Heart right ventricle (tissue), 16 donors: ENCODE measurements around the gene BRPF1. TPM values are rescaled to one million over a fixed set of nuclear protein-coding genes. Genes with fewer than 3 reads are reported as not detected.

Experiments used
- ATAC-seq, 8 donors: fragments of 200-7000 bp; cut with Tn5 transposase; one replicate each; pipeline ENCODE4 v1.9.1; 2020; ENCODE audit warnings: mild to moderate bottlenecking in 8 of 8, moderate library complexity in 8 of 8, moderate number of reproducible peaks in 1 of 8
- DNase-seq, 2 donors: peaks; one replicate each; pipeline ENCODE4 v3.0.0-alpha.2; 2020
- H3K27ac ChIP-seq, 10 donors: fragments of 200-600 bp; sonication (generic) in 2 of 10; one replicate each; pipeline versions ENCODE4 v1.5.0 to v1.8.0; 2020 to 2022; ENCODE audit warnings: mild to moderate bottlenecking in 3 of 10
- H3K27me3 ChIP-seq, 7 donors: fragments of 200-600 bp; one replicate each; pipeline ENCODE4 v1.8.0; 2021 to 2022; ENCODE audit warnings: mild to moderate bottlenecking in 2 of 7
- H3K36me3 ChIP-seq, 9 donors: fragments of 200-600 bp; sonication (generic) in 1 of 9; one replicate each; pipeline versions ENCODE4 v1.5.0 to v1.8.0; 2020 to 2022; ENCODE audit warnings: mild to moderate bottlenecking in 2 of 9
- H3K4me1 ChIP-seq, 9 donors: fragments of 200-600 bp; sonication (generic) in 1 of 9; one replicate each; pipeline versions ENCODE4 v1.5.0 to v1.8.0; 2020 to 2022; ENCODE audit warnings: mild to moderate bottlenecking in 4 of 9
- H3K4me3 ChIP-seq, 10 donors: fragments of 200-600 bp; sonication (generic) in 2 of 10; one replicate each; pipeline versions ENCODE4 v1.5.0 to v1.8.0; 2020 to 2022; ENCODE audit warnings: mild to moderate bottlenecking in 7 of 10, moderate library complexity in 2 of 10
- H3K9me3 ChIP-seq, 11 donors: fragments of 200-600 bp in 10 of 11; sonication (generic) in 2 of 11; one replicate each; pipeline versions ENCODE4 v1.5.0 to v1.8.0; 2013 to 2022; ENCODE audit warnings: mild to moderate bottlenecking in 2 of 11, control low read depth in 1 of 11, moderate library complexity in 1 of 11
- CTCF ChIP-seq, 9 donors: fragments of 200-600 bp; sonication (generic) in 2 of 9; IDR thresholded peaks; one replicate each; pipeline versions ENCODE4 v1.5.0 to v1.8.0; 2021 to 2022; ENCODE audit warnings: antibody characterized with exemption in 9 of 9, mild to moderate bottlenecking in 5 of 9, moderate library complexity in 1 of 9
- WGBS, 2 donors: extraction: QIAGEN DNeasy Blood & Tissue Kit; methylation state at CpG; one replicate each; pipeline ENCODE4 v1.1.7; 2013; ENCODE audit warnings: inconsistent platforms in 1 of 2; 5-methylcytosine and 5-hydroxymethylcytosine counted together
- intact Hi-C, 10 donors: fragments of 100-400 bp; cut with DNase I; formaldehyde crosslinking; loops; one replicate each; pipeline versions ENCODE4 v1.11.1 to v1.14.2; 2022
- polyA plus RNA-seq, 2 donors: library from polyadenylated mRNA; stranded (reverse); fragments of 200-250 nt; gene quantifications; one replicate each; pipeline ENCODE4 v1.2.3, GENCODE V29; 2013
- total RNA-seq, 10 donors: library from RNA; stranded (reverse); fragmentation: NEBNext Ultra II Directional in 3 of 10; extraction: Animal tissue kit (Norgen Biotek cat#: 25700) in 3 of 10; gene quantifications; one replicate each; pipeline versions ENCODE4 v1.2.1 to v1.2.4, GENCODE V29; 2021 to 2023
- donor health status: Arrhythmogenic right ventricular cardiomyopathy.
- donor health status: ischemic (EF 13 %, LVEDD 7.1; RV severe dilation, severe dysfunction).
- donor health status: healthy with polysubstance abuse.
- donor health status: DM: no; HTN: yes; CAD: no.
- donor health status: DM: no; HTN: no; CAD: no.
- donor health status: ischemic (EF 25% LVEDD 6.9; RV normal size, moderate dysfunction).
- donor health status: ischemic (EF 25% LVEDD 5.7; RV mildly dilated, moderate dysfunction).
- donor health status: healthy.
- donor health status: DM: yes; HTN: yes; CAD: no.
- donor health status: Ischemic cardiomyopathy.
- donor health status: ischemic (EF 35%, LVEDD 5.7; RV mildly dilated, moderate dysfunction).
- donor health status: nonischemic (EF 11% LVEDD 7.7; RV severe dilation, severe dysfunction).
- donor health status: DM: yes; HTN: yes; CAD: no.
- donor health status: PGD.
- donor health status: ischemic (EF 29% LVEDD 5.4; RV normal size, mild dysfunction).
- donor health status: nonischemic (EF 23%, LVEDD 6.1; RV moderate dilation, normal function).

Gene BRPF1
- total and polyA plus RNA-seq, 12 donors: 7.3 to 15.1 (median 8.7) TPM

DNA sequence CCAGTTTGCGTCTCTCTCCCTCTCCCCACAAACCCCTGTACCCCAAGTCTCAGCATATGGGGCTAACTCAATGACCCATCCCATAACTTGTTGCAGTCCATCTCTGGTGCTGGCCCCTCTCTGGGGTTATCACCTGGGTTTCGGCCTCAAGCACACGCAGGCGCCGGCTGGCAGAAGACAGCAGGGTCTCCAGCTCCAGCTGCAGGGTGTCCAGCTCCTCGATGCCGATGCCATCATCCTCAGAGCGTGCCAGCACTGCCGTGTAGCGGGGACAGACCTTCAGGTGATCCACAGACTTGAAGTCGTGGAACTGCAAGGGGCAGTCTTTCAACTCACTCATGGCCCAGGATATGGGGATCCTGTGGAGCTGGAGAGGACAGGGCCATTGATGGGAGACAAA, 59.6 kb downstream of the BRPF1 start:
- H3K4me3 ChIP-seq: peak overlapping the region in 2 of 10 donors; percentile 75 to 100
- H3K27me3 ChIP-seq: no peaks in the 10 kb centered on the region
- H3K4me1 ChIP-seq: peaks cover 5 to 46% (median 35%) of the 10 kb centered on the region in 9 donors
- 88 to 89% methylated on average over 11 of the region's 11 CpGs for WGBS, 2 donors
- no peak for TF ChIP-seq CTCF (IDR thresholded peaks at IDR 0.05)
- H3K36me3 ChIP-seq: peaks cover 0 to 72% (median 8%) of the 10 kb centered on the region in 9 donors
- peak overlapping the region in 6 of 10 donors; percentile 91 to 98 (median 97) for H3K27ac ChIP-seq
- DNase-seq (no peak), ATAC-seq (no peak)
- H3K9me3 ChIP-seq: no peaks in the 10 kb centered on the region
- intact Hi-C loops: loop anchor here in 4 of 10 donors (5.0 kb wide), 3 partner anchors 39 to 139 kb away; partner anchors contain the start of gene BRPF1 (in 1 of the 4)

DNA sequence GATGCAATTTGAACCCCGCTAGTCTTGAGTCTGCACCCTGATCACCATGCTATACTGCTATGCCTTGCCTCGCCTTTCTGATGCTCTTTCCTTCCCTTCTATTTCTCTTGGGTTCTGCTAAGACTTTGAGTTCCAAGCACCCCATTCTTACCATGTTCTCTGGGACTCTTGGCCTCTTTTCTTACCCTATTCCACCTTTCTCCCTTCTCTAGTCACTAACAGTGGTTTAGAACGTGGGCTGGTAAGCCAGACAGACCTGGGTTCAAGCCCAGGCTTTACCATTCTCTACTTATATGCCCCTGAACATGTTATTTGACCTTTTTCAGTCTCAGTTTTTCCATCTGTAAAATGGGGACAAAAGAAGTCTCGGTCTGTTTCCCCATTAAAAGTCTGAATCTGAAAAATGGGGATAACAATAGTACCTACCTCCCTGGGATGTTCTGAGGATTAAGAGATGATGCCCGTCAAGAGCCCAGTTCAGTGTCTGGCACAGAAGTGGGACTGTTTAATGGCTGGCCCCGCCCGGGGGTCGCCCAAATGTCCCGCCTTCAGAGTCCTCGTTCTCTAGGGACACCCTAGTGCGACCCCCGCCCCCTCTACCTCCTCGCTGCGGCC, 60.4 kb downstream of the BRPF1 start:
- H3K4me3 ChIP-seq: peak overlapping the region; percentile 63 to 100 (median 80)
- intact Hi-C loops: loop anchor here in 5 of 10 donors (2.0 to 5.0 kb wide), 5 partner anchors 40 to 140 kb away; partner anchors contain the start of genes BRPF1 (in 2 of the 5) and OGG1 (in 1 of the 5)
- no peak for TF ChIP-seq CTCF (IDR thresholded peaks at IDR 0.05)
- no peak for ATAC-seq
- no peaks in the 10 kb centered on the region for H3K27me3 ChIP-seq
- H3K4me1 ChIP-seq: peaks cover 5 to 51% (median 35%) of the 10 kb centered on the region in 9 donors
- no peaks in the 10 kb centered on the region for H3K9me3 ChIP-seq
- WGBS, 2 donors: 17 to 18% methylated on average over 14 of the region's 14 CpGs
- peak overlapping the region; percentile 91 to 98 (median 97) for H3K27ac ChIP-seq
- no peak for DNase-seq
- peaks cover 0 to 70% (median 8%) of the 10 kb centered on the region in 9 donors for H3K36me3 ChIP-seq

DNA sequence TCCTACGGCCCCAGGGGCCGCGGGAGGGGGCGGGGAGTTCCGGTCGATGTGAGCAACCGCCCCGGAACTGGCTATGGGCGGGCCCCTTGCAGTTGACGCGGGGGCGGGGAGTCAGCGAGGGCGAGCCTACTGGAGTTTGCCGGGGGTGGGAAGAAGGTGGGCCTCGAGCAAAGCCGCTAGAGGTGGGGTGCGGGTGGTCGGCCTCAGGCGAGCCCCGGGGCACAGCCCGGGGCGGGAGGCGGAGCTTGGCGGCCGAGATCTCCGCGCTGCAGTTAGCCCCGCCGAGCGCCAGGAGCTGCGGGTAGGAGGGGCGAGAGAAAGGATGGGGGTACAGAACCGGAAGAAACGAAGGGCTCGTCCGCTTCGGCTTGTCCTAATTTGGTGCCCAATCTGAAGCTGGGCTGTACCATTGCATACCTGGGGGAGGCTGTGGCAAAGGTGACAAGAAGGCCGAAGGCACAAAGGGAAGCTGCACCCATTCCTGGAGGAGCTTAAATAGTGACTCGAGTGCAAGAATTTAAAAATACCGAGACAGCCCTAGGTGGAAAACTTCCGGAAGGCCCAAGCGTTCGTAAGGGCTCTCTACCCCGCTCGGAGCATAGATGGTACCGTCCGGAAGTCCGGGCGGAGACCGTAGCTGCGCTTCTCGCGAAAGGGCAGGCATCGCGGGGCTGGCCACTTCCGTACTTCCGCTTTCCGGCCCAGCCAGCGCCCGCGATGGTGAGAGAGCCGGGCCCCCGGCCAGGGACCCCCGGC, 61.0 kb downstream of the BRPF1 start, which contains the start of the genes ARPC4 and TADA3:
Gene ARPC4 (plus strand): TSS at position 678 of the 756 bp plus-strand sequence. CDS start 40 bp downstream, at position 718.
Gene TADA3 (minus strand): TSS at position 69 of the 756 bp plus-strand sequence. CDS start 1,007 bp downstream, outside the sequence.
- TF ChIP-seq CTCF (IDR thresholded peaks at IDR 0.05): peak in 1 of 9 donors; percentile 20
- H3K4me1 ChIP-seq: peaks cover 5 to 51% (median 35%) of the 10 kb centered on the region in 9 donors
- peak; percentile 93 to 97 (median 94) for ATAC-seq

More for the DNA sequence above, 61.0 kb downstream of the BRPF1 start, which contains the start of the genes ARPC4 and TADA3:
- intact Hi-C loops: loop anchor here in 5 of 10 donors (2.0 to 5.0 kb wide), 5 partner anchors 40 to 140 kb away; partner anchors contain the start of genes BRPF1 (in 2 of the 5) and OGG1 (in 1 of the 5)
- peak within 1 kb of the TSS; percentile 91 to 98 (median 97) for H3K27ac ChIP-seq
- peak; percentile 94 for DNase-seq
- WGBS, 2 donors: 0 to 1% methylated on average over 60 to 65 of the region's 65 CpGs
- H3K27me3 ChIP-seq: no peaks in the 10 kb centered on the region
- no peaks in the 10 kb centered on the region for H3K9me3 ChIP-seq
- H3K36me3 ChIP-seq: peaks cover 0 to 70% (median 10%) of the 10 kb centered on the region in 9 donors
- H3K4me3 ChIP-seq: peak within 1 kb of the TSS; percentile 63 to 100 (median 80)
